Type B pancreatic cell (in vitro differentiated cells): ENCODE measurements around the gene NDUFS6. TPM values are rescaled to one million over a fixed set of nuclear protein-coding genes. Genes with fewer than 3 reads are reported as not detected.

Experiments used
- DNase-seq: peaks from one replicate; pipeline ENCODE4 v3.0.0; 2021; ENCODE audit warnings: mixed read lengths; ENCODE audit not compliant: unreplicated experiment; ENCODE audit errors: extremely low spot score
- H3K27ac Mint-ChIP-seq: 2 replicates; pipeline ENCODE4 v1.8.0; 2021; ENCODE audit warnings: mild to moderate bottlenecking, mixed read lengths
- H3K27me3 Mint-ChIP-seq: 2 replicates; pipeline ENCODE4 v1.8.0; 2021; ENCODE audit warnings: mixed read lengths
- H3K36me3 Mint-ChIP-seq: 2 replicates; pipeline ENCODE4 v1.8.0; 2021; ENCODE audit warnings: mixed read lengths
- H3K4me1 Mint-ChIP-seq: one replicate; pipeline ENCODE4 v1.8.0; 2021; ENCODE audit warnings: mixed read lengths; ENCODE audit not compliant: unreplicated experiment
- H3K4me3 Mint-ChIP-seq: 2 replicates; pipeline ENCODE4 v1.8.0; 2021; ENCODE audit warnings: mild to moderate bottlenecking, mixed read lengths
- H3K9me3 Mint-ChIP-seq: 2 replicates; pipeline ENCODE4 v1.8.0; 2021; ENCODE audit warnings: mixed read lengths
- long read RNA-seq: library from polyadenylated mRNA; unstranded; transcript quantifications from one replicate; pipeline ENCODE4 v2.0.0, GENCODE V29; 2020
- total RNA-seq: library from RNA; stranded (reverse); gene quantifications from 2 replicates; pipeline ENCODE4 v1.2.1, GENCODE V29; 2021; ENCODE audit warnings: low replicate concordance
- TF ChIP-seq, protein P1 (sequence below): fragments of 200-600 bp; sonication (generic); conservative IDR thresholded peaks from 2 replicates; pipeline ENCODE4 v1.5.0; 2021; ENCODE audit warnings: antibody characterized with exemption, mild to moderate bottlenecking

NDUFS6 gene
- total RNA-seq: 33.8 and 37.7 TPM in 2 replicates
- long read RNA-seq, transcript NDUFS6-201 (4 exons, 1,082 nt): major isoform, 16 of 20 reads
- long read RNA-seq, partial matches to known transcripts: 1 of 20 reads
- long read RNA-seq, other reads (novel, unspliced or antisense): 3 of 20 reads

- Mint-ChIP-seq H3K27ac (peak within 1 kb of the TSS; percentile 96), H3K4me1 (peaks cover 16% of the 10 kb centered on the region), H3K36me3 (peaks cover 16% of the 10 kb centered on the region), H3K4me3 (peak within 1 kb of the TSS; percentile 97), H3K9me3 (no peaks in the 10 kb centered on the region), H3K27me3 (no peaks in the 10 kb centered on the region)
- TF ChIP-seq, protein P1, sequence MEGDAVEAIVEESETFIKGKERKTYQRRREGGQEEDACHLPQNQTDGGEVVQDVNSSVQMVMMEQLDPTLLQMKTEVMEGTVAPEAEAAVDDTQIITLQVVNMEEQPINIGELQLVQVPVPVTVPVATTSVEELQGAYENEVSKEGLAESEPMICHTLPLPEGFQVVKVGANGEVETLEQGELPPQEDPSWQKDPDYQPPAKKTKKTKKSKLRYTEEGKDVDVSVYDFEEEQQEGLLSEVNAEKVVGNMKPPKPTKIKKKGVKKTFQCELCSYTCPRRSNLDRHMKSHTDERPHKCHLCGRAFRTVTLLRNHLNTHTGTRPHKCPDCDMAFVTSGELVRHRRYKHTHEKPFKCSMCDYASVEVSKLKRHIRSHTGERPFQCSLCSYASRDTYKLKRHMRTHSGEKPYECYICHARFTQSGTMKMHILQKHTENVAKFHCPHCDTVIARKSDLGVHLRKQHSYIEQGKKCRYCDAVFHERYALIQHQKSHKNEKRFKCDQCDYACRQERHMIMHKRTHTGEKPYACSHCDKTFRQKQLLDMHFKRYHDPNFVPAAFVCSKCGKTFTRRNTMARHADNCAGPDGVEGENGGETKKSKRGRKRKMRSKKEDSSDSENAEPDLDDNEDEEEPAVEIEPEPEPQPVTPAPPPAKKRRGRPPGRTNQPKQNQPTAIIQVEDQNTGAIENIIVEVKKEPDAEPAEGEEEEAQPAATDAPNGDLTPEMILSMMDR: no peak
- no peak for DNase-seq
Measured at GRCh38 chr5:1801222-1801966, at the start of gene NDUFS6. NDUFS6 (plus strand) TSS chr5:1801407; CDS start chr5:1801418, 11 bp downstream.

DNA sequence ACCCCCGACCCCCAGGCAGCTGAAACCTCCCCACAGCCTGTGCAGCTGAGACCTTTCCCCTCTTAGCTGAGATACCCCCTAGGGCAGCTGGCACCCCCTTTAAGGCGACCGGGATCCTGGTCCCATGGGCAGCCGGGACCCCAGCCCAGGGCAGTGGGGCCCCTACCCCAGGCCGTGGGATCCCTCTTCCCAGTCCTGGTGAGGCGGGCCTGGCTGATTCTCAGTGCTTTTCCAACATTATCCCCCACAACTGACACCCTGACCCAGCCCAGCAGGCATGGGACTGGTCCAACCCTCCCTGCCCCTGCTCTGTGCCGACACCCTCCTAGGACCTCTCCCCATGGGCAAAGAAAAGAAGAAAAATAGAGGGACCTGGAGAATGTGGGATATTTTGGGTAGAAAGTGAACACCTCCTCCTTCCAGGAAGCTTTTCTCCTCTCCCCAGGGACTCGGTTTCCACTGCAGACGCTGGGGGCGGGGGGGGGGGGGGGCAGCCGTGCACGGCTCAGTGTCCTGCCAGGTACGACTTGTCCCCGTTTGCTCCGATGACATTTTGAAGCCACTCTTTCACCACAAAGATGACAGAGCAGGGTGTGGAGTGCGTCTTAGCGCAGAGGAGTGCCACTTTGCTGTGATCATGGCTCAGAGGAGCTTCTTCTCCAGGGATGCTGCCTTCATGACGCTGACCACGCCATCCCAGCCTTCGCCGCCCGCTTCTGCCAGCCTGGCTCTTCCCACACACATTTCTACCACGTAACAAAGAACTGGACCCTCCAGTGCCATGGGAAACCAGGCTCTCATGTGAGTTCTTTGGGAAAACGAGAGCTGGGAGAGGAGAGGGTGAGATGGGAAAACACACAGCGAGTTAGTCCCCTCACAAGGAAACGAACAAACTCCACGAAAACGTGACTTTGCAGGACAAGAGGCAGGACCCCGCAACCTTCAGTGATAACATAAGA is 49.1 kb upstream of the NDUFS6 start:
- no peak overlapping the region for H3K4me3 Mint-ChIP-seq
- peak; percentile 10 for DNase-seq
- no peaks in the 10 kb centered on the region for H3K36me3 Mint-ChIP-seq
- H3K9me3 Mint-ChIP-seq: no peaks in the 10 kb centered on the region
- no peak overlapping the region for H3K27ac Mint-ChIP-seq
- TF ChIP-seq, protein P1: no peak
- H3K27me3 Mint-ChIP-seq: peaks cover 14% of the 10 kb centered on the region
- H3K4me1 Mint-ChIP-seq: no peaks in the 10 kb centered on the region

DNA sequence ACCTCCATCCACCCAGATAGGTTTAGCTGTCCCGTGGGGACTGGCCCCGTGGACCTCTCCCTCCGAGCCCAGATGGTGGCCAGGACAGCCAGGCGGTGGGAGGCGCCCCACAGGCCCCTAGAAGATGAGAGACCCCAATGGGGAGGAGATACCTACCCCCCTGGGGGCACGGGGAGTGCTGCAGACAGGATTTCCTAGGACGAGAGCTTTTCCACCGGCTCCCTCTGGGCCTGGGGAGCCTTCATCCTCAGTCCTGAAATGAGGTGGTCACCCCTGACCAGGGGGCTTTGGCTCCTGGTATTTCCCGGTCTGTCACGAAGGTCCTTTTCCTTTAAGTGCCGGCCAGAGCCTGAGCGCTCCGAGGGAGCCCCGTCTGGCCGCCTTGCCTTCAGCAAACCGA is 48.3 kb upstream of the NDUFS6 start:
- TF ChIP-seq, protein P1: no peak
- no peaks in the 10 kb centered on the region for H3K36me3 Mint-ChIP-seq
- H3K4me3 Mint-ChIP-seq: no peak overlapping the region
- no peak for DNase-seq
- H3K9me3 Mint-ChIP-seq: no peaks in the 10 kb centered on the region
- no peaks in the 10 kb centered on the region for H3K4me1 Mint-ChIP-seq
- peaks cover 13% of the 10 kb centered on the region for H3K27me3 Mint-ChIP-seq
- no peak overlapping the region for H3K27ac Mint-ChIP-seq

GRCh38 chr5:1753490-1753889 is 47.7 kb upstream of the NDUFS6 start:
- Mint-ChIP-seq H3K36me3 (peaks cover 3% of the 10 kb centered on the region), H3K27ac (no peak overlapping the region), H3K27me3 (peaks cover 12% of the 10 kb centered on the region), H3K4me1 (no peaks in the 10 kb centered on the region), H3K4me3 (no peak overlapping the region), H3K9me3 (peaks cover 3% of the 10 kb centered on the region)
- TF ChIP-seq, protein P1: no peak
- peak; percentile 48 for DNase-seq

DNA sequence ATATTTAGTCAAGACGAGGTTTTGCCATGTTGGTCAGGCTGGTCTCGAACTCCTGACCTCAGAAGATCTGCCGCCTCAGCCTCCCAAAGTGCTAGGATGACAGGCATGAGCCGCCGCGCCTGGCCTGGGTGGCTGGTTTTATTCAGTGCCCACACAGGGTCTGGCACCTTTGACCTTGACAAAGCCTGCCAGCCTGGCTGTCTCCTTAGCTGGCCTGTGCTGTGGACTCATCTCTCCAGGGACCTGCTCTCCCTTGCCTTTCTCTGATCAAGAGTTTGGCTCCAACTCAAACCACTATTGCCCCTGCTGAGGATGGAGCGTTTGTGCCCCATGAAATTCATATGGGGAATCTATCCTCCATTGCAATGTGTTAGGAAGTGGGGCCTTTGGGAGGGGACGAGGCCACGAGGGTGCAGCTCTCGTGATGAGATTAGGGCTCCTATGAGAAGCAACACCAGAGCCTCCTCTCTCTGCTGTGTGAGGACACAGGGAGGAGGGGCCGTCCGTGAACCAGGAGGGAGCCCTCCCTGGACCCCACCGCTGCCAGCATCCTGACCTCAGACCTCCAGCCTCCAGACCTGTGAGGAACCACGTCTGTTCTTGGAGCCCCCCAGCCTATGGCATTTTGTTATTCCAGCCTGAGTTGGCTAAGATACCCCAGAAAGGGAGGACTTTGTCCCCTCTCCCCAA is 46.5 kb upstream of the NDUFS6 start:
- no peak overlapping the region for H3K4me3 Mint-ChIP-seq
- no peaks in the 10 kb centered on the region for H3K4me1 Mint-ChIP-seq
- DNase-seq: no peak
- H3K9me3 Mint-ChIP-seq: peaks cover 6% of the 10 kb centered on the region
- TF ChIP-seq, protein P1: no peak
- peaks cover 3% of the 10 kb centered on the region for H3K36me3 Mint-ChIP-seq
- H3K27me3 Mint-ChIP-seq: peaks cover 12% of the 10 kb centered on the region
- no peak overlapping the region for H3K27ac Mint-ChIP-seq
